ENCODE measurements around the gene POLR2J. TPM values are rescaled to one million over a fixed set of nuclear protein-coding genes. Genes with fewer than 3 reads are reported as not detected.
A peak's percentile ranks its signal among the peaks of the same experiment; 100 is the strongest.

Gene POLR2J
- total and polyA plus RNA-seq, 10 of the 15 experiments (the other 5 are each of a cell fraction or from before 2014, with no cell fraction given): 16.4 to 119 (median 77.4) TPM

DNA sequence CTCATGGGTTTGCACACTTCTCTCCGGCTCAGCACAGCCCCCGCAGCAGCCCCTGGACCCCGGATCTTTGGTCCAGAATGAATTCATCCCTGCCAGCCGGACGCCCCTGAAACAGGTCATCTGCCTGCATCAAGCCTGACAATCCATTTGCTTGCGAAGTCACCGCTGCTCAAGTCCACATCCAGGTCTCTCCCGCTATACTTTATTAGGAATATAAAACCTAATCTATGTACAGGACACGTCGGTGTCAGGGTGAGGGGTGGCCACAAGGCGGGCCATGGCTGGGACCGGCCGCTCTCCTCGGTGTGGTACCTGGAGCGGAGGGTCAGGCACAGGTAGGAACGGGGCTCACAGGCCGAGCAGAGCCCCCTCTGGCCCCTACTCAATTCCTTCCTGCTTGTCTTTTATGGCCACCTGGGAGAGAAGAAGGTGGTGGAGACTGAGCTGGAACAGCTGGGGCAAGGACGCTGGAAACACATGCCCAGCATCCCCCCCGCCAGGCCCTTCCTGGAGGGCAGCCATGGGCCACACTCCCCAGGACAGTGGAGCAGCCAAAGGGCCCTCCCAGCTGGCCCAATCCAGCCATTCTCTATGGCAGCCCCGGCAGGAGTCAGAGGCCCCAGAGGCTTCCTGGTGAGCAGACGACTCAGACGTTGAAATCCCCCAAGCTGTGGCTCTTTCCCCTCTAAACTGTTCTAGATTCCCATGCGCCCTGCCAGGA, 5.3 kb downstream of the POLR2J start:
- Histone ChIP-seq H3K4me1 (ENCODE audit: control insufficient read depth, insufficient read depth, low read length) (no peaks in the 10 kb centered on the region), H3K4me2 (ENCODE audit: control insufficient read depth, insufficient read depth) (no peak overlapping the region), H3K79me2 (ENCODE audit: control insufficient read depth, insufficient read depth, low read length) (peaks cover 2% of the 10 kb centered on the region), H3K36me3 (ENCODE audit: control insufficient read depth in 2 of 2, insufficient read depth in 2 of 2, low read length in 1 of 2) (peaks cover 6 to 21% of the 10 kb centered on the region in 2 experiments), H3K9ac (ENCODE audit: control insufficient read depth, insufficient read depth, low read length) (no peak overlapping the region), H4K20me1 (ENCODE audit: control insufficient read depth, insufficient read depth) (no peaks in the 10 kb centered on the region), H3K9me3 (replicated peaks; ENCODE audit: control insufficient read depth, insufficient read depth, low read length) (no peaks in the 10 kb centered on the region), H3K27me3 (replicated peaks in 1 of 2; ENCODE audit: control insufficient read depth in 2 of 2, insufficient read depth in 2 of 2, low read length in 1 of 2) (no peaks in the 10 kb centered on the region), H3K4me3 (no peak overlapping the region), H2AFZ (ENCODE audit: control insufficient read depth, low read depth, low read length) (no peak overlapping the region), H3K27ac (ENCODE audit: control insufficient read depth, insufficient read depth) (no peak overlapping the region)
- no peak for DNase-seq (ENCODE audit: low read depth, low spot score)
- no TSS peak for BruUV-seq (replicated peaks)
- intact Hi-C loops (cut with micrococcal nuclease; ENCODE audit: unreplicated experiment) (no loop called here), in situ Hi-C loops (cut with MboI) (no loop called here)
- RAD21 ChIA-PET (ENCODE audit: unreplicated experiment): no interaction called here
- FAIRE-seq: no peak
- no peak for ATAC-seq
- no peak for TF ChIP-seq EGR1 (IDR thresholded peaks at IDR 0.05; ENCODE audit: borderline replicate concordance in 1 of 2, low read depth in 2 of 2, low read length in 2 of 2)
- no peak for TF ChIP-seq NR2C2 (IDR thresholded peaks at IDR 0.05; ENCODE audit: borderline replicate concordance, control insufficient read depth, insufficient read length, low read depth)
- POLR2A ChIA-PET: no interaction called here
- 77% methylated on average over 23 of the region's 23 CpGs for WGBS (ENCODE audit: insufficient coverage, insufficient replicate concordance, low lambda C conversion rate, missing lambda C conversion rate)
- SMC1A ChIA-PET (ENCODE audit: uncharacterized antibody, unreplicated experiment): no interaction called here
- CTCF ChIA-PET: no interaction called here

DNA sequence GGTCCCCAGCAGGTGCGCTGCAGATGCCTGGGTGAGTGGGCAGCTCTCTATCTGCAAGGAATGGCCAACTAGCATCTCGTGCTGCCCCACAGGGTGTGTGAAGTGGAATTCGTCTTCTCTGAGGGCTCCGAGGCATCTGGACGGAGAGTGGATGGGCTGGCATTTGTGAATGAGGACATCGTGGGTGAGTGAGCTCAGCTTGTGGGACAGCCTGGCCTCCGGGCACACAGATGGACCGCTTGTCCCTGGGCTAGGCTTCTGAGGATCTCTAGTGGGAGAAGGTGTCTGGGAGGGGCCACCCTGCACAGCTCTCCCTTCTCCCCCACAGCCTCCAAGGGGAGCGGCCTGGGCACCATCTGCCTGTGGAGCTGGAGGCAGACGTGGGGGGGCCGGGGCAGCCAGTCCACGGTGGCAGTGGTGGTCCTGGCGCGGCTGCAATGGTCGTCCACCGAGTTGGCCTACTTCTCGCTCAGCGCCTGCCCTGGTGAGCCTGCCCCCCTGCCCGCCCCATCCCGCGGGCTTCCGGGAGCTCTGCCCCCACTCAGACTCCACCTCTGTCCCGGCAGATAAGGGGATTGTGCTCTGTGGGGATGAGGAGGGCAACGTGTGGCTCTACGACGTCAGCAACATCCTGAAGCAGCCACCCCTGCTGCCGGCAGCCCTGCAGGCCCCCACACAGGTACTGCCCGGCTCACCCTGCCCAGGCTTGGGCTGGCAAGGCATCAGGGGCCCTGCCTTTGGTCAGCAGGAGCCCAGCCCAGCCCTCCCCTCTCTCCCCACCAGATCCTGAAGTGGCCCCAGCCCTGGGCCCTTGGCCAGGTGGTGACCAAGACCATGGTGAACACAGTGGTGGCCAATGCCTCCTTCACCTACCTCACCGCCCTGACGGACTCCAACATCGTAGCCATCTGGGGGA, 6.3 kb downstream of the POLR2J start:
- ChIA-PET POLR2A (no interaction called here), SMC1A (ENCODE audit: uncharacterized antibody, unreplicated experiment) (no interaction called here), RAD21 (ENCODE audit: unreplicated experiment) (no interaction called here), CTCF (interaction anchor here (0.7 to 1.5 kb wide), 2 partner anchors 57 to 413 kb away, joined by 3 read pairs; no protein-coding TSS in a partner anchor)
- ATAC-seq (no peak), FAIRE-seq (no peak), DNase-seq (ENCODE audit: low read depth, low spot score) (no peak)
- Histone ChIP-seq H2AFZ (ENCODE audit: control insufficient read depth, low read depth, low read length) (no peak overlapping the region), H3K27ac (ENCODE audit: control insufficient read depth, insufficient read depth) (no peak overlapping the region), H4K20me1 (ENCODE audit: control insufficient read depth, insufficient read depth) (no peaks in the 10 kb centered on the region), H3K27me3 (replicated peaks in 1 of 2; ENCODE audit: control insufficient read depth in 2 of 2, insufficient read depth in 2 of 2, low read length in 1 of 2) (no peaks in the 10 kb centered on the region), H3K9ac (ENCODE audit: control insufficient read depth, insufficient read depth, low read length) (no peak overlapping the region), H3K4me3 (no peak overlapping the region), H3K4me1 (ENCODE audit: control insufficient read depth, insufficient read depth, low read length) (no peaks in the 10 kb centered on the region), H3K4me2 (ENCODE audit: control insufficient read depth, insufficient read depth) (no peak overlapping the region), H3K36me3 (ENCODE audit: control insufficient read depth in 2 of 2, insufficient read depth in 2 of 2, low read length in 1 of 2) (peaks cover 6 to 26% of the 10 kb centered on the region in 2 experiments), H3K9me3 (replicated peaks; ENCODE audit: control insufficient read depth, insufficient read depth, low read length) (no peaks in the 10 kb centered on the region), H3K79me2 (ENCODE audit: control insufficient read depth, insufficient read depth, low read length) (no peaks in the 10 kb centered on the region)
- in situ Hi-C loops (cut with MboI): no loop called here
- TF ChIP-seq BACH1 (IDR thresholded peaks at IDR 0.05; ENCODE audit: borderline replicate concordance): 0 out of 2 replicates have a peak, but pooled peaks have one; percentile 16
- no peak for TF ChIP-seq PAX5 (IDR thresholded peaks at IDR 0.05; ENCODE audit: borderline replicate concordance, low read depth, low read length)
- 0 out of 2 replicates have a peak, but pooled peaks have one; percentile 10 for TF ChIP-seq POLR2AphosphoS5 (IDR thresholded peaks at IDR 0.05; ENCODE audit: low read length)
- no peak for TF ChIP-seq ZNF274 (IDR thresholded peaks at IDR 0.05; ENCODE audit: insufficient read depth, insufficient read length)
- no peak for TF ChIP-seq EP300 (IDR thresholded peaks at IDR 0.05; ENCODE audit: borderline replicate concordance in 1 of 2, control insufficient read depth in 1 of 2, low read depth in 2 of 2, low read length in 2 of 2)
- no peak for TF ChIP-seq IRF4 (IDR thresholded peaks at IDR 0.05; ENCODE audit: low read depth, low read length)
- TF ChIP-seq POLR2A (IDR thresholded peaks at IDR 0.05; ENCODE audit: low read depth, low read length): peak; percentile 69
- TF ChIP-seq, protein P1, sequence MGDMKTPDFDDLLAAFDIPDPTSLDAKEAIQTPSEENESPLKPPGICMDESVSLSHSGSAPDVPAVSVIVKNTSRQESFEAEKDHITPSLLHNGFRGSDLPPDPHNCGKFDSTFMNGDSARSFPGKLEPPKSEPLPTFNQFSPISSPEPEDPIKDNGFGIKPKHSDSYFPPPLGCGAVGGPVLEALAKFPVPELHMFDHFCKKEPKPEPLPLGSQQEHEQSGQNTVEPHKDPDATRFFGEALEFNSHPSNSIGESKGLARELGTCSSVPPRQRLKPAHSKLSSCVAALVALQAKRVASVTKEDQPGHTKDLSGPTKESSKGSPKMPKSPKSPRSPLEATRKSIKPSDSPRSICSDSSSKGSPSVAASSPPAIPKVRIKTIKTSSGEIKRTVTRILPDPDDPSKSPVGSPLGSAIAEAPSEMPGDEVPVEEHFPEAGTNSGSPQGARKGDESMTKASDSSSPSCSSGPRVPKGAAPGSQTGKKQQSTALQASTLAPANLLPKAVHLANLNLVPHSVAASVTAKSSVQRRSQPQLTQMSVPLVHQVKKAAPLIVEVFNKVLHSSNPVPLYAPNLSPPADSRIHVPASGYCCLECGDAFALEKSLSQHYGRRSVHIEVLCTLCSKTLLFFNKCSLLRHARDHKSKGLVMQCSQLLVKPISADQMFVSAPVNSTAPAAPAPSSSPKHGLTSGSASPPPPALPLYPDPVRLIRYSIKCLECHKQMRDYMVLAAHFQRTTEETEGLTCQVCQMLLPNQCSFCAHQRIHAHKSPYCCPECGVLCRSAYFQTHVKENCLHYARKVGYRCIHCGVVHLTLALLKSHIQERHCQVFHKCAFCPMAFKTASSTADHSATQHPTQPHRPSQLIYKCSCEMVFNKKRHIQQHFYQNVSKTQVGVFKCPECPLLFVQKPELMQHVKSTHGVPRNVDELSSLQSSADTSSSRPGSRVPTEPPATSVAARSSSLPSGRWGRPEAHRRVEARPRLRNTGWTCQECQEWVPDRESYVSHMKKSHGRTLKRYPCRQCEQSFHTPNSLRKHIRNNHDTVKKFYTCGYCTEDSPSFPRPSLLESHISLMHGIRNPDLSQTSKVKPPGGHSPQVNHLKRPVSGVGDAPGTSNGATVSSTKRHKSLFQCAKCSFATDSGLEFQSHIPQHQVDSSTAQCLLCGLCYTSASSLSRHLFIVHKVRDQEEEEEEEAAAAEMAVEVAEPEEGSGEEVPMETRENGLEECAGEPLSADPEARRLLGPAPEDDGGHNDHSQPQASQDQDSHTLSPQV (IDR thresholded peaks at IDR 0.05): no peak
- TF ChIP-seq WRNIP1 (IDR thresholded peaks at IDR 0.05; ENCODE audit: borderline replicate concordance, low read depth, low read length): no peak
- WGBS (ENCODE audit: insufficient coverage, insufficient replicate concordance, low lambda C conversion rate, missing lambda C conversion rate): 88% methylated on average over 25 of the region's 31 CpGs
- intact Hi-C loops (cut with micrococcal nuclease; ENCODE audit: unreplicated experiment): no loop called here
- no TSS peak for BruUV-seq (replicated peaks)
